Upper lobe of left lung (tissue), 6 donors: ENCODE data around the gene ADIPOQ. TPM values are rescaled to one million over a fixed set of nuclear protein-coding genes. Genes with fewer than 3 reads are reported as not detected.
"Not testable (repeated sequence)": the region's sequence is repeated elsewhere in the genome, so short reads cannot be mapped to it uniquely, and the experiment has no call there.

Experiments used
- ATAC-seq, 2 donors: fragments of 200-7000 bp; cut with Tn5 transposase; one replicate each; pipeline ENCODE4 v1.9.1; 2022; ENCODE audit warnings: mild to moderate bottlenecking in 2 of 2, moderate library complexity in 2 of 2; ENCODE audit not compliant: low FRiP score in 2 of 2
- DNase-seq, 2 donors: peaks; one replicate each; pipeline ENCODE4 v3.0.0-alpha.2; 2019 to 2020
- H3K27ac ChIP-seq, 4 donors: fragments of 200-600 bp; sonication (generic); one replicate each; pipeline ENCODE4 v1.5.1; 2016 to 2019
- H3K27me3 ChIP-seq, 4 donors: fragments of 200-600 bp; sonication (generic); one replicate each; pipeline ENCODE4 v1.5.1; 2017 to 2019
- H3K36me3 ChIP-seq, 4 donors: fragments of 200-600 bp; sonication (generic); one replicate each; pipeline ENCODE4 v1.5.1; 2016 to 2019
- H3K4me1 ChIP-seq, 4 donors: fragments of 200-600 bp; sonication (generic); one replicate each; pipeline ENCODE4 v1.5.1; 2018 to 2019
- H3K4me3 ChIP-seq, 4 donors: fragments of 200-600 bp; sonication (generic); one replicate each; pipeline ENCODE4 v1.5.1; 2017 to 2019; ENCODE audit warnings: mild to moderate bottlenecking in 2 of 4, moderate library complexity in 1 of 4
- H3K9me3 ChIP-seq, 4 donors: fragments of 200-600 bp; sonication (generic); one replicate each; pipeline ENCODE4 v1.5.1; 2018 to 2019
- CTCF ChIP-seq, 6 experiments: fragments of 450-650 bp in 4 of 6; fragments of 200-600 bp in 2 of 6; sonication (generic) in 2 of 6; IDR thresholded peaks; one replicate each; pipeline ENCODE4 v1.5.1; 2016 to 2019; ENCODE audit warnings: antibody characterized with exemption in 6 of 6
- EP300 ChIP-seq, 4 donors: sonication (generic); formaldehyde crosslinking; IDR thresholded peaks; one replicate each; pipeline ENCODE4 v1.5.1; 2017; ENCODE audit warnings: antibody characterized with exemption in 4 of 4, control low read depth in 2 of 4
- POLR2A ChIP-seq, 4 donors: fragments of 450-650 bp; IDR thresholded peaks; one replicate each; pipeline ENCODE4 v1.5.1; 2016 to 2017; ENCODE audit warnings: antibody characterized with exemption in 4 of 4, mild to moderate bottlenecking in 2 of 4
- POLR2AphosphoS5 ChIP-seq, 2 donors: sonication (generic); formaldehyde crosslinking; IDR thresholded peaks; one replicate each; pipeline ENCODE4 v1.5.1; 2017; ENCODE audit warnings: antibody characterized with exemption in 2 of 2
- WGBS, 2 donors: methylation state at CpG; one replicate each; pipeline ENCODE4 v1.1.5; 2017 to 2018; 5-methylcytosine and 5-hydroxymethylcytosine counted together
- total RNA-seq, 6 donors: library from RNA; depleted of rRNA in 4 of 6; stranded (reverse); fragments of >200 nt in 4 of 6; gene quantifications; one replicate each; pipeline versions ENCODE4 v1.1.0 to v1.2.1, GENCODE V29; 2016 to 2021
- donor health status: DM: no; HTN: no; CAD: no; lungs with moderate emphysema.
- donor health status: DM: no; HTN: yes; CAD: no; lungs with severe emphysema.

The ADIPOQ gene
- total RNA-seq, 6 donors from 2014 or later: 0.20 TPM; not detected in 5

- Histone ChIP-seq H3K27ac (no peak overlapping the region), H3K27me3 (no peaks in the 10 kb centered on the region), H3K4me1 (peaks cover 0 to 3% (median 1%) of the 10 kb centered on the region in 4 donors), H3K9me3 (no peaks in the 10 kb centered on the region), H3K4me3 (no peak overlapping the region), H3K36me3 (no peaks in the 10 kb centered on the region)
- ATAC-seq (no peak), DNase-seq (no peak)
- TF ChIP-seq POLR2AphosphoS5 (IDR thresholded peaks at IDR 0.05) (no peak), CTCF (IDR thresholded peaks at IDR 0.05) (no peak), POLR2A (IDR thresholded peaks at IDR 0.05) (no peak), EP300 (IDR thresholded peaks at IDR 0.05) (no peak)
- 90 to 92% methylated on average over 1 of the region's 1 CpG for WGBS, 2 donors
These were observed 41.2 kb downstream of the ADIPOQ start for GRCh38 chr3:186883686-186884058.

GRCh38 chr3:186884868-186885267, 42.4 kb downstream of the ADIPOQ start:
- H3K36me3 ChIP-seq, H3K4me3 ChIP-seq, H3K9me3 ChIP-seq, ATAC-seq, H3K4me1 ChIP-seq, DNase-seq, H3K27me3 ChIP-seq, H3K27ac ChIP-seq: not testable (repeated sequence)
- 92 to 98% methylated on average over 14 to 21 of the region's 29 CpGs for WGBS, 2 donors

GRCh38 chr3:186886202-186886981, 43.9 kb downstream of the ADIPOQ start:
- Histone ChIP-seq H3K27ac (no peak overlapping the region), H3K4me1 (peaks cover 0 to 3% (median 1%) of the 10 kb centered on the region in 4 donors), H3K9me3 (no peaks in the 10 kb centered on the region), H3K36me3 (no peaks in the 10 kb centered on the region), H3K27me3 (no peaks in the 10 kb centered on the region), H3K4me3 (no peak overlapping the region)
- ATAC-seq (no peak), DNase-seq (no peak)
- TF ChIP-seq CTCF (IDR thresholded peaks at IDR 0.05) (no peak), POLR2A (IDR thresholded peaks at IDR 0.05) (no peak)
- 87 to 90% methylated on average over 5 of the region's 5 CpGs for WGBS, 2 donors

GRCh38 chr3:186887507-186887938, 45.0 kb downstream of the ADIPOQ start:
- not testable (repeated sequence) for H3K27me3 ChIP-seq, H3K27ac ChIP-seq, ATAC-seq, H3K9me3 ChIP-seq, H3K4me3 ChIP-seq, DNase-seq, H3K36me3 ChIP-seq, H3K4me1 ChIP-seq
- 83% methylated on average over 2 of the region's 5 CpGs; no CpG with 5 or more reads in 1 of the 2 donors for WGBS, 2 donors

GRCh38 chr3:186888569-186888968, 46.1 kb downstream of the ADIPOQ start:
- Histone ChIP-seq H3K4me3 (no peak overlapping the region), H3K27me3 (no peaks in the 10 kb centered on the region), H3K27ac (no peak overlapping the region), H3K36me3 (no peaks in the 10 kb centered on the region), H3K9me3 (no peaks in the 10 kb centered on the region), H3K4me1 (peaks cover 0 to 3% (median 1%) of the 10 kb centered on the region in 4 donors)
- 19 to 20% methylated on average over 6 of the region's 6 CpGs for WGBS, 2 donors
- ATAC-seq (no peak), DNase-seq (no peak)
- TF ChIP-seq CTCF (IDR thresholded peaks at IDR 0.05): no peak
- TF ChIP-seq EP300 (IDR thresholded peaks at IDR 0.05): no peak
- no peak for TF ChIP-seq POLR2A (IDR thresholded peaks at IDR 0.05)
- no peak for TF ChIP-seq POLR2AphosphoS5 (IDR thresholded peaks at IDR 0.05)

- H3K27ac ChIP-seq, H3K27me3 ChIP-seq, H3K9me3 ChIP-seq, H3K36me3 ChIP-seq, H3K4me3 ChIP-seq, ATAC-seq, H3K4me1 ChIP-seq, DNase-seq: not testable (repeated sequence)
- whole genome bisulfite sequencing, 2 donors: 93 to 99% methylated on average over 4 of the region's 4 CpGs
These were observed 47.2 kb downstream of the ADIPOQ start for GRCh38 chr3:186889698-186890097.
